Nephron (organoid): ENCODE measurements around the gene NPHS1.

ENCODE experiments used
- H3K27ac Mint-ChIP-seq, 3 experiments: 2 replicates each; pipeline ENCODE4 v1.8.0; 2020; ENCODE audit warnings: mixed read lengths in 3 of 3, mild to moderate bottlenecking in 2 of 3, moderate library complexity in 1 of 3
- H3K27me3 Mint-ChIP-seq: 2 replicates; pipeline ENCODE4 v1.8.0; 2021; ENCODE audit warnings: low read depth, mild to moderate bottlenecking, moderate library complexity, mixed read lengths
- H3K36me3 Mint-ChIP-seq: 2 replicates; pipeline ENCODE4 v1.8.0; 2020; ENCODE audit warnings: low read depth, mixed read lengths
- H3K4me1 Mint-ChIP-seq: 2 replicates; pipeline ENCODE4 v1.8.0; 2020; ENCODE audit warnings: mixed read lengths
- H3K4me3 Mint-ChIP-seq, 3 experiments: 2 replicates each; pipeline ENCODE4 v1.8.0; 2020; ENCODE audit warnings: mild to moderate bottlenecking in 3 of 3, mixed read lengths in 3 of 3, moderate library complexity in 2 of 3
- H3K9me3 Mint-ChIP-seq: 2 replicates; pipeline ENCODE4 v1.8.0; 2020; ENCODE audit warnings: mixed read lengths
- TF ChIP-seq, protein P1 (sequence below), 3 experiments: fragments of 200-600 bp; sonication (generic); IDR thresholded peaks; one replicate each; pipeline ENCODE4 v1.5.0; 2021; ENCODE audit warnings: antibody characterized with exemption in 3 of 3; ENCODE audit not compliant: unreplicated experiment in 3 of 3

NPHS1 gene

DNA sequence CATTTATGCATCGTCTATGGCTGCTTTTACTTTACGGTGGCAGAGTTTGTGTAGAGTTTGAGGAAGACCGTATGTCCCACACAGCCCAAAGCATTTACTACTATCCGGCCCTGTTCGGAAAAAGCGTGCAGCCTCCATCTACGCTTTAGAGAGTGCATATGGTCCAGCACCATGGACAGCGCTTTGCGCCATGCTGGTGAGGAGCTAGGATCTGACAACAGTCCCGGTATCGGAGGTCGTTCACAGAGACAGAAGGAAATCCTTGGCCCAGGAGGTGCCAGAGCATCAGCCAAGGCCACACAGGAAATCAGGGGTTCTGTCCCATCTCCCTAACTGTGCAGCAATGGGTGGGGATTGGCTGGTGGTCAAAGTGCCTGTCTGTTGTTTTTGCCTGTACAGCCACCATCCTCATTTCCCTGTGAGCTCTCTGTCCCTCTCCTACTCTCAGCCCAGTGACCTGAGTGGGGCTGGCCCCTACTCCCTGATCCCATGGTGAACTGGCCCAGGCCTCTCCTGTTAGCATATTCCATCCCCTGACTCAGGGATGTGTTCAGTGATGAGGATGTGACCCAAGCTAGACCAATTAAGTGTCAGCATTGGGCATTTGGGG lies 23.5 kb downstream of the NPHS1 start:
- H3K36me3 Mint-ChIP-seq: peaks cover 4% of the 10 kb centered on the region
- no peaks in the 10 kb centered on the region for H3K9me3 Mint-ChIP-seq
- no peaks in the 10 kb centered on the region for H3K4me1 Mint-ChIP-seq
- H3K27ac Mint-ChIP-seq: no peak overlapping the region
- peaks cover 29% of the 10 kb centered on the region for H3K27me3 Mint-ChIP-seq
- no peak overlapping the region for H3K4me3 Mint-ChIP-seq
- TF ChIP-seq, protein P1, sequence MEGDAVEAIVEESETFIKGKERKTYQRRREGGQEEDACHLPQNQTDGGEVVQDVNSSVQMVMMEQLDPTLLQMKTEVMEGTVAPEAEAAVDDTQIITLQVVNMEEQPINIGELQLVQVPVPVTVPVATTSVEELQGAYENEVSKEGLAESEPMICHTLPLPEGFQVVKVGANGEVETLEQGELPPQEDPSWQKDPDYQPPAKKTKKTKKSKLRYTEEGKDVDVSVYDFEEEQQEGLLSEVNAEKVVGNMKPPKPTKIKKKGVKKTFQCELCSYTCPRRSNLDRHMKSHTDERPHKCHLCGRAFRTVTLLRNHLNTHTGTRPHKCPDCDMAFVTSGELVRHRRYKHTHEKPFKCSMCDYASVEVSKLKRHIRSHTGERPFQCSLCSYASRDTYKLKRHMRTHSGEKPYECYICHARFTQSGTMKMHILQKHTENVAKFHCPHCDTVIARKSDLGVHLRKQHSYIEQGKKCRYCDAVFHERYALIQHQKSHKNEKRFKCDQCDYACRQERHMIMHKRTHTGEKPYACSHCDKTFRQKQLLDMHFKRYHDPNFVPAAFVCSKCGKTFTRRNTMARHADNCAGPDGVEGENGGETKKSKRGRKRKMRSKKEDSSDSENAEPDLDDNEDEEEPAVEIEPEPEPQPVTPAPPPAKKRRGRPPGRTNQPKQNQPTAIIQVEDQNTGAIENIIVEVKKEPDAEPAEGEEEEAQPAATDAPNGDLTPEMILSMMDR (IDR thresholded peaks at IDR 0.05; ENCODE audit: unreplicated experiment in 3 of 3): no peak

DNA sequence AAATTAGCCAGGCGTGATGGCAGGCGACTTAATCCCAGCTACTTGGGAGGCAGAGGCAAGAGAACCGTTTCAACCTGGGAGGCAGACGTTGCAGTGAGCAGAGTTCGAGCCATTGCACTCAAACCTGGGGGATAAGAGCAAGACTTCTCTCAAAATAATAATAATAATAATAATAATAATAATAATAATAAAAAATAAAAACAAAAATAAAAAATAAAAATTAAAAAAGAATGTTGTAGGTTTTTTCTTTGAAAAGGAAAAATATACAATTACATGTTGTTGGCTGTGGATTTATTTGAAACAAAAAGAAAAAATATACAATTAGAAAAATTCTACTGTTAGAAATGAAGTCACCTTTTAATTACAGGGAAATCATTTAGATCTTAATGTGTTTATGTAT lies 28.2 kb downstream of the NPHS1 start:
- Mint-ChIP-seq H3K27ac (no peak overlapping the region), H3K9me3 (no peaks in the 10 kb centered on the region), H3K36me3 (peaks cover 8% of the 10 kb centered on the region), H3K4me1 (no peaks in the 10 kb centered on the region), H3K4me3 (no peak overlapping the region), H3K27me3 (peaks cover 16% of the 10 kb centered on the region)
- TF ChIP-seq, protein P1 (IDR thresholded peaks at IDR 0.05; ENCODE audit: unreplicated experiment in 3 of 3): no peak

DNA sequence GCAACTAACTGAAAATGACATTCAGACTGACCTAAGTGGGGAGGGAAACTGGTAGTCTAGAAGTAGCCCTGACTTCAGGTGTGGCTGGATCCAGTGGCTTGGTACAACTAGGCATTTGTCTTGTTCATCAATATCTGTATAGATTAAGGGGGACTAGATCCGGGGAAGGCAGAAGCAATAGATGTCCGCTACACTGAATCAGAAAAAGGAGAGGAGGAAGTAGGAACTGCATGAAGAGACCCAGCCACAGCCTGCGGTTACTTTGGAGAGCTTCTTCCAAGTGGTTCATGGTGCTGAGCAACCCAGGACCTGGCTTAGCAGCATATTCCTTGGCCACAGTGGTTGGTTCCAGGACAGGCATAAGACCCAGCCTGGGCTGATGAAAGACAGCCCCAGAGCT lies 29.7 kb downstream of the NPHS1 start:
- H3K9me3 Mint-ChIP-seq: no peaks in the 10 kb centered on the region
- no peaks in the 10 kb centered on the region for H3K4me1 Mint-ChIP-seq
- no peak overlapping the region for H3K4me3 Mint-ChIP-seq
- H3K36me3 Mint-ChIP-seq: peaks cover 4% of the 10 kb centered on the region
- H3K27me3 Mint-ChIP-seq: peaks cover 18% of the 10 kb centered on the region
- no peak overlapping the region for H3K27ac Mint-ChIP-seq
- TF ChIP-seq, protein P1 (IDR thresholded peaks at IDR 0.05; ENCODE audit: unreplicated experiment in 3 of 3): no peak

DNA sequence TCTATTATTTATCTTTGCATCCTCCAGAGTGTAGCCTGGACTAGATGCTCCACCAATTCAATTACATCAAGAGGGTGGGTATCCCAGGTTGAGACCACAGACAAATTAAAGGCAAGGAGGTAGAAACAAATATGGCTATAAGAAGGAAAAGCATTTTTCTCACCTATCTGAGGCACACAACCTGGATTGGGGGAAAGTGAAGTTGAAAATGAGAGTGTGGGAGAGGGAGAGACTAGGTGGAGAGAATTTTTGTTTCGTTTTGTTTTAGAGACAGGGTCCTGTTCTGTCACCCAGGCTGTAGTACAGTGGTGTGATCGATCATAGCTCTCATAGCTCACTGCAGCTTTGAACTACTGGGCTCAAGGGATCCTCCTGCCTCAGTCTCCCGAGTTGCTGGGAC lies 33.9 kb downstream of the NPHS1 start:
- no peaks in the 10 kb centered on the region for H3K9me3 Mint-ChIP-seq
- peaks cover 23% of the 10 kb centered on the region for H3K27me3 Mint-ChIP-seq
- H3K4me1 Mint-ChIP-seq: no peaks in the 10 kb centered on the region
- TF ChIP-seq, protein P1 (IDR thresholded peaks at IDR 0.05; ENCODE audit: unreplicated experiment in 3 of 3): no peak
- no peak overlapping the region for H3K4me3 Mint-ChIP-seq
- H3K36me3 Mint-ChIP-seq: peaks cover 4% of the 10 kb centered on the region
- no peak overlapping the region for H3K27ac Mint-ChIP-seq

DNA sequence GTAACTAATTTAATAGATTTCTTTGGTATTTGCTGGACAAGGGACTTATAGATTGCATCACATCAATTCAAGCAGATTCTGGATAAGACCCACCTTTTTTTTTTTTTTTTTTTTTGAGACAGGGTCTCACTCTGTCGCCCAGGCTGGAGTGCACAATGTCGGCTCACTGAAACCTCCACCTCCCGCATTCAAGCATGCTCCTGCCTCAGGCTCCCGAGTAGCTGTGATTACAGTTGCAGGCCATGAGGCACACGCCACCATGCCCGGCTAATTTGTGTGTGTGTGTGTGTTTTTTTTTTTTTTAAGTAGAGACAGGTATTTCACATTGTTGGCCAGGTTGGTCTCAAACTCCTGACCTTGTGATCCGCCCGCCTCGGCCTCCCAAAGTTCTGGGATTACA lies 35.5 kb downstream of the NPHS1 start:
- Mint-ChIP-seq H3K4me1 (no peaks in the 10 kb centered on the region), H3K36me3 (peaks cover 4% of the 10 kb centered on the region), H3K9me3 (no peaks in the 10 kb centered on the region), H3K27me3 (peaks cover 17% of the 10 kb centered on the region), H3K4me3 (no peak overlapping the region), H3K27ac (peak overlapping the region in 1 of 3 experiments; percentile 29)
- TF ChIP-seq, protein P1 (IDR thresholded peaks at IDR 0.05; ENCODE audit: unreplicated experiment in 3 of 3): no peak

DNA sequence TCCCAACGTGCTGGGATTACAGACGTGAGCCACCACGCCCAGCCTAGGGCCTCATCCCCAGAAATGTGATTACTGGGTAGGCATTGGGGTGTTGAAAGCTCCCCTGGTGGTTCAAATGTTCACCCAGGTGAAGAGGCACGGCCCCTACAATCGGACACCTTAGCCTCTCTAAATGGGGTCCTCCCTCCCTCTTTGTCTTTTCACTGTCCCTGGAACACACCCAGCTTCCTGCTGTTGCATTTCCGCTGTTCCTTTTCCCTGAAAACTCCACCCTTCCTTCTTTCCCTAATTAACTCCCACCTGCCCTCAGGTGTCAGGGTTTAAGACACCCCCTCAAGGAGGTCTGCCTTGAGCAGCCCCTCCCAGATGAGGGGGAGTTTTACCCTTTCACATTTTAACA lies 36.0 kb downstream of the NPHS1 start:
- H3K4me3 Mint-ChIP-seq: no peak overlapping the region
- H3K4me1 Mint-ChIP-seq: no peaks in the 10 kb centered on the region
- no peaks in the 10 kb centered on the region for H3K9me3 Mint-ChIP-seq
- peak overlapping the region in 1 of 3 experiments; percentile 29 for H3K27ac Mint-ChIP-seq
- peaks cover 4% of the 10 kb centered on the region for H3K36me3 Mint-ChIP-seq
- TF ChIP-seq, protein P1 (IDR thresholded peaks at IDR 0.05; ENCODE audit: unreplicated experiment in 3 of 3): no peak
- peaks cover 17% of the 10 kb centered on the region for H3K27me3 Mint-ChIP-seq
